ENCODE results near the gene TP53INP2. TPM values are rescaled to one million over a fixed set of nuclear protein-coding genes. Genes with fewer than 3 reads are reported as not detected.

The TP53INP2 gene
- total and polyA plus RNA-seq, 2 of the 8 experiments (the other 6 are each of a cell fraction or from before 2014, with no cell fraction given) = 2.4 to 4.8 TPM

- TF ChIP-seq, protein P1, sequence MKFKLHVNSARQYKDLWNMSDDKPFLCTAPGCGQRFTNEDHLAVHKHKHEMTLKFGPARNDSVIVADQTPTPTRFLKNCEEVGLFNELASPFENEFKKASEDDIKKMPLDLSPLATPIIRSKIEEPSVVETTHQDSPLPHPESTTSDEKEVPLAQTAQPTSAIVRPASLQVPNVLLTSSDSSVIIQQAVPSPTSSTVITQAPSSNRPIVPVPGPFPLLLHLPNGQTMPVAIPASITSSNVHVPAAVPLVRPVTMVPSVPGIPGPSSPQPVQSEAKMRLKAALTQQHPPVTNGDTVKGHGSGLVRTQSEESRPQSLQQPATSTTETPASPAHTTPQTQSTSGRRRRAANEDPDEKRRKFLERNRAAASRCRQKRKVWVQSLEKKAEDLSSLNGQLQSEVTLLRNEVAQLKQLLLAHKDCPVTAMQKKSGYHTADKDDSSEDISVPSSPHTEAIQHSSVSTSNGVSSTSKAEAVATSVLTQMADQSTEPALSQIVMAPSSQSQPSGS (IDR thresholded peaks at IDR 0.05; ENCODE audit: low read length) = no peak
- TF ChIP-seq POLR2A (IDR thresholded peaks at IDR 0.05; ENCODE audit: control extremely low read depth in 1 of 2, low read depth in 2 of 2, low read length in 2 of 2) (no peak), CEBPB (IDR thresholded peaks at IDR 0.05; ENCODE audit: low read depth, low read length) (no peak), SP4 (IDR thresholded peaks at IDR 0.05; ENCODE audit: low read length) (no peak), MAFK (IDR thresholded peaks at IDR 0.05; ENCODE audit: low read depth, low read length) (no peak), SAP30 (IDR thresholded peaks at IDR 0.05; ENCODE audit: insufficient read depth, insufficient replicate concordance, low read length) (no peak), TBP (IDR thresholded peaks at IDR 0.05; ENCODE audit: low read depth, low read length) (no peak), SIRT6 (IDR thresholded peaks at IDR 0.05; ENCODE audit: low read length) (no peak)
Observed at GRCh38 chr20:34744847-34745246, 40.7 kb downstream of the TP53INP2 start (continued).
